Ecto neural progenitor cell (in vitro differentiated cells): Measurements from ENCODE around the gene ZNF774.
"Not testable (repeated sequence)": the region's sequence is repeated elsewhere in the genome, so short reads cannot be mapped to it uniquely, and the experiment has no call there.

Experiments
- DNase-seq: peaks from one replicate; pipeline ENCODE4 v3.0.0-alpha.2; 2018; ENCODE audit warnings: low spot score

Gene ZNF774

GRCh38 chr15:90352107-90352893, at the start of gene ZNF774:
Gene ZNF774, plus strand, starts transcription at chr15:90352284. Its CDS starts 2,377 bp downstream, at chr15:90354661.
- DNase-seq: peak; percentile 91

DNA sequence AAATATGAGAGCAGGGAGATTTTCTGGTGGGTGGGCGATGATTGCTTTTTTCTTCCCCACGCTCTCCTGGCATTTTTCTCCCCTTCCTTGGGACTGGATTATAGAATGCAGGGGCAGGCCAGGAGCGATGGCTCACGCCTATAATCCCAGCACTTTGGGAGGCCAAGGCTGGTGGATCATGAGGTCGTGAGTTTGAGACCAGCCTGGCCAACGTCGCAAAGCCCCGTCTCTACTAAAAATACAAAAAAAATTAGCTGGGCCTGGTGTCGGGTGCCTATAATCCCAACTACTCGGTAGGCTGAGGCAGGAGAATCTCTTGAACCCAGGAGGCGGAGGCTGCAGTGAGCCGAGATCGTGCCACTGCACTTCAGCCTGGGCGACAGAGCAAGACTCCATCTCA, 46.7 kb upstream of the ZNF774 start:
- not testable (repeated sequence) for DNase-seq

DNA sequence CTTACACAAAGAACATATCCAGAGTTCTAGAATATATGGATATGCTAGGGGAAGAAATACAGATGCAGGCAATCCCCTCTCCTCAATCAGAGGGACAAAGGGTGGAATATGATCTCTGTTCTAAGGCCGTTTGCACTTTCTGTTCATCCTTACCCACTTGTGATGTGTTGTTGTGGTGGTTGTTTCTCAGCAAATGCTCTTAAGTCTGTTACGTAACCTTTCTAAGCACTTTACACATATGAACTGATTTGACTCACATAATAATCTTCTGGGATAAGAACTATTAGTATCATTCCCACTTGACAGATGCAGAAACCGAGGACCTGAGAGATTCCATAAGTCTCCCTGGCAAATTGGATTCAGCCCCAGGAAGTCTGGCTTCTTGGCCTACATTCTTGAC, 46.2 kb upstream of the ZNF774 start:
- no peak for DNase-seq

DNA sequence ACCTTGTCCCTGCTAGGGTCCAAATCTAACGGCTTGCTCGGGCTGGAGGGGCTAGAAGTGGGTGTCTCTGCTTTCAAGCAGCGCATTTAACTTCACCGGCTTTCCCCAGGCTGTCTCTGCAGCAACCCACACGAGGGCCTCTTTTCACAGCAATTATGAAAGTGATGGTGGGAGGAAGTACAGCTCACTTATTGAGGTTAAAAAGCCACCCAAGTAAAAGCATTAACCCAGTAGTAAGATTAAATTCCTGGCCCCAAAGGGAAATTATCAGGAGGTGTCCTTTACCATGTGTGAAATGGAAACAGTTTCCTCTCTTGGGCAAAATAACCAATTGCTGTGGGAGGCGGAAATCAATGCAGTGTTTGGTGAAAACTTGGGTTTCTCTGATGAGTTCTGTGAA, 45.5 kb upstream of the ZNF774 start:
- DNase-seq: no peak

GRCh38 chr15:90307661-90308060, 44.4 kb upstream of the ZNF774 start:
- no peak for DNase-seq

GRCh38 chr15:90309020-90309419, 43.1 kb upstream of the ZNF774 start:
- DNase-seq: no peak

GRCh38 chr15:90315278-90315982, 36.7 kb upstream of the ZNF774 start:
- DNase-seq: no peak

- no peak for DNase-seq
Observed at GRCh38 chr15:90316139-90316538, 35.9 kb upstream of the ZNF774 start.

GRCh38 chr15:90318591-90318990, 33.5 kb upstream of the ZNF774 start:
- no peak for DNase-seq

- peak; percentile 88 for DNase-seq
Observed at GRCh38 chr15:90320062-90320884, 31.8 kb upstream of the ZNF774 start.

- DNase-seq: no peak
Observed at GRCh38 chr15:90320885-90321278, 31.2 kb upstream of the ZNF774 start.

GRCh38 chr15:90322538-90322937, 29.5 kb upstream of the ZNF774 start:
- DNase-seq: no peak

GRCh38 chr15:90325726-90326125, 26.4 kb upstream of the ZNF774 start:
- DNase-seq: no peak

DNA sequence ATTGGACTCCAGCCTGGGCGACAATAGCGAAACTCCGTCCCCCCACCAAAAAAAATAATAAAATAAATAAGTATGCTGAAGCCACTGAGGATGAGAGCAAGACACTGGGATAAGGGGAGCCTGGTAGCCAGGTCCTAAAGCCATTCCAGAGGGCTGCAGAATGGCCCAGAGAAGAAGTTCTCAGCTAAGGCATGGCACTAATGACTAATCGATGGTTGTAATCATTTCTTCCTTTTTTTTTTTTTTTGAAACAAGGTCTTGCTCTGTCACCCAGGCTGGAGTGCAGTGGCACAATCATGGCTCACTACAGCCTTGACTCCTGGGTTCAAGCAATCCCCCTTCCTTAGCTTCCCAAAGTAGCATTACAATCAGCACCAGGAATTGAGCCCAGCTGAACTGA, 25.6 kb upstream of the ZNF774 start:
- DNase-seq: no peak

DNA sequence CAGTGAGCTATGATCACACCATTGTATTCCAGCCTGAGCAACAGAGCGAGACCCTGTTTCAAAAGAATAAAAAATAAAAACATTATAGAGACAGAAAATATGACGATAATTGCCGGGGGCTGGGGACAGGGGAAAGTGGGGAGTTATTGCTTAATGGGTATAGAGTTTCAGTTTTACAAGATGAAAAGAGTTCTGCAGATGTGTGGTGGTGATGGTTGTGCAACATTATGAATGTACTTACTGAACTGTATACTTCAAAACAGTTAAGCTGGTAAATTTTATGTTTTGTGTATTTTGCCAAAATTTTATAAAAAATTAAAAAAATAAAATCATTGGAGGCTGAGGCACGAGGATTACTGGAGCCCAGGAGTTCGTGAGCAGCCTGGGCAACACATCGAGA, 24.8 kb upstream of the ZNF774 start:
- DNase-seq: no peak

DNA sequence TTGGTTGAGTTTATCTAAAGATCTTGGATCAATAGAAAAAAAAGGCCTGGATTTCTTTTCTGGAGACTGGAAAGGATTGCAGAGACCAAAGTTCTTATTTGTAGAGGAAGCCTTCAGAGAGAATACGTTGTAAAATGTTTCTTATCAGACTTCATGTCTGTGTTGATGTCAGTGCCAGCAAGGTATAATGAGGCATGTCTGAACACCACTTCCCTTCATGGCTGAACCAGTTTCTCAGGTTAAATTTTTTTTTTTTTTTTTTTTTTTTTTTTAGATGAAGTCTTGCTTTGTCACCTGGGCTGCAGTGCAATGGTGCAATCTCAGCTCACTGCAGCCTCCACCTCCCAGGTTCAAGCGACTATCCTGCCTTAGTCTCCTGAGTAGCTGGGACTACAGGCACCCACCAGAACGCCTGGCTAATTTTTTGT, 17.8 kb upstream of the ZNF774 start:
- no peak for DNase-seq

DNA sequence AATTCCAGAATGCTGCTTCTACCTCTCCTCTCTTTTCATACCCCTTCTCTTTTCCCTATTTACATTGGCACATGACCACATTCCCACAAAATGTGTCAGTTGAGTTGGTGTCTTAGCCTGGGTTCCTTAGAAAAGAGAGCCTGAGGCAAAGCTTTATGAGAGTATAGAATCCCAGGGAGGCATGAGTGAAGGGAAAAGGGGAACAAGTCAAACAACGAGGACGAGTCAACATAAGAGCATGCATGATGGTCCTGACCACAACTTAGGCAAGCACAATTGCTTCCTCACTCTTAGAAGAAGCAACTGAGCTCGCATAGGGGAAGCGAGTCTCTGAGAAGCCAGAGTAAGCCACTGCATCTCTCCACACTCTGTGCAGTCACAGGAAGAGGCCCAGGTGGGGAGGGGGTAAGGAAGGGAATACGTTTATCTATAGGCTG, 15.4 kb upstream of the ZNF774 start:
- DNase-seq: no peak

DNA sequence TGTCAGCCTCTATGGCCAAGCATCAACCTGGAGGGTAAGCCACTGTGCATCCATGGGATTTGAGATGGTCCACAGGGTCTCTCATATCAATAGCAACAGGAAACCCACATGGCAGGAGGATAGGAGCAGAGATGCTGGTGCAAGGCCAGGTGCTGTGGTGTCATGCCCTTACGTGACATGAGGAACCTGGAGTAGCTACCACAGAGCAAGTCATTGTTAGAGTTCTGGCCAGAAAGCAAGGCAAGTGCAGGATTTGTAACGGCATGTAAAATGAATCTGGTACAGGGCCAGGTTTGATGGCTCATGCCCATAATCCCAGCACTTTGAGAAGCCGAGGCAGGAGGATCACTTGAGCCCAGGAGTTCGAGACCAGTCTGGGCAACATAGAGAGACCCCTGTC, 14.8 kb upstream of the ZNF774 start:
- DNase-seq: no peak

- no peak for DNase-seq
Observed at GRCh38 chr15:90338532-90338931, 13.6 kb upstream of the ZNF774 start.

- DNase-seq: no peak
Observed at GRCh38 chr15:90340345-90340744, 11.7 kb upstream of the ZNF774 start.

GRCh38 chr15:90343302-90343790, 8.7 kb upstream of the ZNF774 start:
- no peak for DNase-seq

DNA sequence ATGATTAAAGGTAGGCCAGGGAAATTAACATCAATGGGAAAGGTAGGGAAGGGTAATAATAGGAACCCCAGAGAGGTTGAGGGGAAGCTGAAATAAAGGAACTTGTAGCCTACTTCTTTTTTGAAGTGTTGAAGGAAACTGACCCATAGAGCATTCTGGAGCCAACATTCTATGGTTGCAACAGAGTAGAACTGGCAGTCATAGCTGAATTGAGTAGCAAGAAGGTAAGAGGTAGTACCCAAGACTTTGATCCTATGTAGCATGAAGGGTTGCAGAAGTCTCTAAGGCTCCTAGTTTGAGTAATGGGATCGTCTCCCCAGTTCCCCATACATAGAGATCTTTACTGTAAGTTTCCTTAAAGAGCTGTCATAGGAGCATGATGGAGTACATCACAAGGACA, 7.4 kb upstream of the ZNF774 start:
- DNase-seq: no peak
